Skin of body (tissue), 2 donors: ENCODE data around the gene SERINC5. TPM values are rescaled to one million over a fixed set of nuclear protein-coding genes. Genes with fewer than 3 reads are reported as not detected.
"Not testable (repeated sequence)": the region's sequence is repeated elsewhere in the genome, so short reads cannot be mapped to it uniquely, and the experiment has no call there.

Source experiments
- DNase-seq: peaks from one replicate; lab custom pipeline; 2025; lab: John Stamatoyannopoulos, UW
- total RNA-seq: library from RNA; depleted of rRNA; stranded (reverse); fragments of >200 nt; gene quantifications from one replicate; pipeline ENCODE4 v1.2.3, GENCODE V29; 2014

SERINC5 gene
- total RNA-seq, 1 donor from 2014 or later = 41.2 TPM

DNA sequence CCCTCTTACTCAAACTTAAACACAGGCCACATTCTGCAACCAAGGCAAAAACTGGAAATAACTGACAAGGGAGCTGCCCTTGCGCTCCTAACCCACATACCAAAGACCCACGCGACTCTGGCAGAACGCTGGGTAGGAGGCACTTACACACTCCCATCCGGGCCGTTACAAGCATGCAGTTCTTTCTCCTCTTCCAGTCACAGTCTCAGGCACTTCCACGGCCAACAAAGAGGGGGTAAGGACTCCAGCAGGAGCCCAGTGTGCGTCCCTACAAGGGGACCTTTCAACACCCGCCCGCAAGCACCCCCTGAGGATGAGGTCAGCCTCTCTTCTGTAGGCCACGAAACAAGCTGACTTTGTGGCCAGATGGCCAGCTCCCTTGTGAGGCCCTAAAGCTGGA, 57.4 kb downstream of the SERINC5 start:
- no peak for DNase-seq

DNA sequence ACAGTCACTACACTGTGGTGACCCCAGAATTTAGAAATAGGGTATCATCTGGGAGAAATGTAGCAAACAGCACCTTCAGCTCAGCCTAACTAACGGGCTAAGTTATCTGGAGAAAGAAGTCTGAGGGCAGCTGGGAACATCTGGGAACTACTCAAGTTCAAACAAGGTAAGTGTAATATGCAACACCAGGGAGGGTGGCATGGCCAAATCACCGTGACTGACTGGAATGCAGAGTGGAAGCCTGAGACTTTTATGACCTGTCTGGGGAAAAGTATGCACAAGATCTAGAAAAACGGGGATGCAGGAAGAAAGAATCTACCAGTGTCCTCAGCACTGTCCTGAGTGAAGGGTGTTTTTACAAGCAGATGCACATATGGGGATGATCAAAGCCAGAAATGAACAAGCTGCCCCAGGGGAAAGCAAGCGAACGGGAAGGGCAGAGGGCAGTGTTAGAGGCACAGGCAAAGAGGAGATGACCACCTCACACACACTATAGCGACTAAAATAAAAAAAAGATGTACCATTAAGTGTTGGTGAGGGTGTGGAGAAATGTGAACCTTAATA, 59.9 kb downstream of the SERINC5 start:
- DNase-seq = no peak

DNA sequence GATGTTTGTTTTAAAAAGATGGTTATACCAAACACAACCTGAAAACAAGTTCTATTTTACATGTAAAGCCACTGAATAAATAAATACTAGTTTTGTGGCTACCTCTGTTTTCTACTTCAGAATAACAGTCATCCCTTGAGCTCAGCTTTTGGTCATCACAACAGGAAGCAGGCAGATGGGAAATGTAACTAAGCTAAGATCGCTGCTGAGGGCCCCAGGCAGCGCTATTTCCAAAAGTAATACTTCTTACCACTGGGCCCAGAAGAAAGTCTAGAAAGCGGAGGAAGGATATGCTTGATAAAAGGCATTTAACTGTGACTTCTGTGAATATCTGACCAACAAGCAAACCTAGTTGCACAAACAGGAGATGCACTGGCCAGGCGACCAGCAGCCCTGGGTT, 61.4 kb downstream of the SERINC5 start:
- DNase-seq = no peak

DNA sequence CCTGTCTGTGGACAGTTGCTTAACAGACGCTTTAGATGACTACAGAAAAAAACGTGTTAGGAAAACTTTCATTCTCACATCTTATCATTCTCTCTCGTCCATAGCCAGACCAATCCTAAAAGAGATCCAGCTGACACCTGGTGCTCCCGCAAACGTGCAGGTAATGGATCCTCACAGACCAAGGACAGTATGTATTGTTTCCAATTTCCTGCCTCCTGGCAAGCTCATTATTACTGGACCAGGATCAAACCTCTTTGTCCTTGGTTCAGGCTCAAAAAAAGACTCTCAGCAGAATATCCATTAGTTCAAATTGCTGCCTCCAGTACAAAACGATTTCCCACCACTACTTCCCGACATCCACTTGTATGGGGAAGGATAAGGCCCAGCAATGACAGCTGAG, 62.4 kb downstream of the SERINC5 start:
- no peak for DNase-seq

DNA sequence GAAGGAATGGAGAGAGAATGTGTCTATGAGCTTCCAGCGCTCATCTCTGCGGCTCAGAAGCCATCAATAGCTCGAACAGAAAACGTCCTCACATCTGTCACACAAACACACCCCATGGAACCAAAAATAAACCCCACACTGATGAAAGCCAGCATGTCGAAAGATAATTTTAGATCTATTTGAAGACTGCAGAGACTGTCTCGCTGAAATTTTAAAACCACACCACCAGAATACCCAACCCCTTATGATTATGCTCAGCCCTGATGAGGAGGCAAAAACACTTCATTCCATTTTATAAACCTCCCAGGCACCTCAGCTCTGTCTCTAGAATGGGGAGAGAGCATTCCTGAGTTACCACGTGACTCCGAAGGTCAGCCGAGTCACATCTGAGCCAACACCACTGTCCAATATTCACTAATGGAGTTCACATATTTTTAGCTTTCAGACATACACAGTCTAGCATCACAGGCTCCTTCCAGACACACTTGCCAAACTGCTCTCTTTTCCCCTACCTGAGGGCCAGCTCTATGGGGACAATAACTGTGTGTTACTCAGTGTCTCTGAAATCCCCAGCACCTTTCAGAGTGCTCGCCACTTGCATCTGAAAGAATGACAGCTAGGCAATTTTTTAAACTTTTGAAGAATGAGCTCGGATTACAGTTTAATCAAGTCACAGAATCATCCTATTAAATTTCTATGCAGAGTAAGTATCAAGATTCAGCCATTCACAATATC, 63.2 kb downstream of the SERINC5 start:
- peak; percentile 51 for DNase-seq

DNA sequence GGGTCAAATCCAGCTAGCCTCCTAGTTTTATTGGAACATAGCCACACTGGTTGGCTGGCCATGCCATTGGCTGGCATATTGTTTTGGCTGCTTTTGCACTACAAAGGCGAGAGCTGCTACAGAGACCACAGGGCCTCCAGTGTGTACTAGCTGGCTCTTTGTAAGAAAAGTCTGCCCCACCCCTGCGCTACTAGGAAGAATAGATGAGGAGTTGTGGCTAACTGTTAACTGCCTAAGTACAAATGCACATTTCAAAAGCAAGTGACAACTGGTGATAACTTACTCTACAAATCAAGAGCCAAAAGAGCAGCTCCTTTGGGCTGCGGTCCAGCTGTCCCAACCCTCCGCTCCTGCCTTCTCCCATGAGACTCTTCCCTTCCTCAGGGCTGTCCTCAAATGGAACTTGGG, 63.9 kb downstream of the SERINC5 start:
- peak; percentile 50 for DNase-seq

DNA sequence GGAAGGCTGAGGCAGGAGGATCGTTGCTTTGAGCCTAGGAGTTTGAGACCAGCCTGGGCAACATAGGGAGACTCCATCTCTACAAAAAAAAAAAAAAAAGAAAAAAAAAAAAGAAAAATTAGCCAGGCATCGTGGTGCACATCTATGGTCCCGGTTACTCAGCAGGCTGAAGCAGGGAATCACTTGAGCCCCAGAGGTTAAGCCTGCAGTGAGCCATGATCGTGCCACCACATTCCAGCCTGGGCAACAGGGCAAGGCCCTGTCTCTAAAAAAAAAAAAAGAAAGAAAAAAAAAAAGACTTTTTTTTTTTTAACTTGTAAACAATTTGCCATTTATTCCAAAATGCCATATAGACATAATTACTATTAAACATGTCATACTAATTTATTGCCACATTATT, 64.5 kb downstream of the SERINC5 start:
- DNase-seq = no peak

DNA sequence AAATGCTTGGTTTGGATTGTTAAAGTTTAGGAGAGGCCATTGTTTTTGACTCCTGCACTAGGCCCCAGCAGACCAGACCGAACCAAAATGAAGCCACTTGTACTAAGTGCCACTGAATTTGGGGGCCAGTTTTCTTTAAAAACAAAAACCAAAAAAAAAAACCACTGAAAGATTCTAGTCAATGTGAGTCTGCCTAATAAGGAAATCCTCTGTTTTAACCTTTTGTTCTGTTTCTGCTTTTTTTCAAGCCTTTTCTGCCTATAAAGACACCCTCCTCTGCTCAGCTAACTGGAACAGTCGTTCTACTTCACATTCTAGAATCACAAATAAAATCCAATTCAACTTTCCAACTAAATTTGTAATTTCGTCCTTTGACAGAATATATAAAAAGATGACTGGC, 64.9 kb downstream of the SERINC5 start:
- no peak for DNase-seq

DNA sequence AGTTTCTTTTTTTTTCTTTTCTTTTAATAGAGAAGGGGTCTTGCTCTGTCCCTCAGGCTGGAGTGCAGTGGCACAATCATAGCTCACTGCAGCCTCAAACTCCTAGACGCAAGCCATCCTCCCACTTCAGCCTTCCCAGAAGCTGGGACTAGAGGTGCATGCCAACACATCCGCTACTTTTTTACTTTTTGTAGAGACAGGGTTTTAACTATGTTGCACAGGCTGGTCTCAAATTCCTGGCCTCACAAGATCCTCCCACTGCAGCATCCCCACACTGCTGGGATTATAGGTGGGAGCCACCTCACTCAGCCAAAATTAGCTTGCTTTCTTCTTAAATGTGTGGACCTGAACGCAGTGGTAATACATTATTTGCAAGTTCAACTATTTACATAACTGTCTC, 66.1 kb downstream of the SERINC5 start:
- no peak for DNase-seq

DNA sequence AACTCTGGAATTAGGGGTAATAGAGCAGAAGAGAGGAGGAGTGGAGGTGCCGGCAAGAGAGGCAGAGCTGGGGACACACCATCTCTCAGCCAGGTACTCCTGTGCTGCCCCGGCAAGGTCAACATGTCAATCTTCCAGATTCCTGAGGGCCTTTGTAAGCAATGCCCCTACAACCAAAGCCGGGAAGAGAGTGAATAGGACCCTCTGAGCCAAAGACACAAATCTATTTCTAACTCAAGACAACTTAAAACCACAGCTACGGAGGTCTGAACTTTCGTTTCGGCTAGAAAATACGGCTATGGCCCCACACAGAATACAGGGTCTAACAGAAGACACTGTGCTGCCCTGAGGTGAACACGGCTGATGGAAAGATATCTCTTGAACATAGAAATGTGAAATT, 66.6 kb downstream of the SERINC5 start:
- no peak for DNase-seq

DNA sequence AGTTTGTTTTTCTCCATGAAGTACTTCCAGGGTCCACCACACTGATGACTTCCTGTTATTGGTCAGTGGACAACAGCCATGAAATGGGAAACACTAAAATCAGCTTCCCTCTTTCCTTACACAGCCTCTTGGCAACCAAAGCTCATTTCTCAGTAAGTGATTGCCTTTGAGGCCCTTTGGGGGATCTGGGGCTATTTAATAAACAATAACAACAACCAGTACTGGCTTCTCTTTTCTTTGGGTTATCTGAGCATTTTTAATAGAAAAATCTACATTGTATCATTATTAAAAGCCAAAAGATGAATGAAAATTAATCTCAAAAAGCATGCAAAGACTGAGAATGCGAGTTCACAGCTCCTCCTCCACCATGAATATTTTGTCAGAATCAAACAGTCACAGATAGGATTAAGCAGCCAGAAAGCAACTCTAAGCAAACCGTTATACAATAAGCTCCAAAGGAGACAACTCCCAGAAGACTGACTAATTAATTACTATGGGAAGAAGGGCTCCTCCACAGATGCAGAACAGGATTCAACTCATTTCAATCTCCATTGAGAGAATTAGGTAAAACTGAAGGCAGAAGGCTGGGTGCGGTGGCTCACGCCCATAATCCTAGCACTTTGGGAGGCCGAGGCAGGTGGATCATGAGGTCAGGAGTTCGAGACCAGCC, 68.3 kb downstream of the SERINC5 start:
- DNase-seq = peak; percentile 35

DNA sequence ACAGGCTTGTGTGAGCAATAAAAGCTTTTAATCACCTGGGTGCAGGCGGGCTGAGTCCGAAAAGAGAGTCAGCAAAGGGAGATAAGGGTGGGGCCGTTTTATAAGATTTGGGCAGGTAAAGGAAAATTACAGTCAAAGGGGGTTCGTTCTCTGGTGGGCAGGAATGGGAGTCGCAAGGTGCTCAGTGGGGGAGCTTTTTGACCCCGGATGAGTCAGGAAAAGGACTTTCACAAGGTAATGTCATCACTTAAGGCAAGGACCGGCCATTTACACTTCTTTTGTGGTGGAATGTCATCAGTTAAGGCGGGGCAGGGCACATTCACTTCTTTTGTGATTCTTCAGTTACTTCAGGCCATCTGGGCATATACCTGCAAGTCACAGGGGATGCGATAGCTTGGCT, 70.3 kb downstream of the SERINC5 start:
- not testable (repeated sequence) for DNase-seq

DNA sequence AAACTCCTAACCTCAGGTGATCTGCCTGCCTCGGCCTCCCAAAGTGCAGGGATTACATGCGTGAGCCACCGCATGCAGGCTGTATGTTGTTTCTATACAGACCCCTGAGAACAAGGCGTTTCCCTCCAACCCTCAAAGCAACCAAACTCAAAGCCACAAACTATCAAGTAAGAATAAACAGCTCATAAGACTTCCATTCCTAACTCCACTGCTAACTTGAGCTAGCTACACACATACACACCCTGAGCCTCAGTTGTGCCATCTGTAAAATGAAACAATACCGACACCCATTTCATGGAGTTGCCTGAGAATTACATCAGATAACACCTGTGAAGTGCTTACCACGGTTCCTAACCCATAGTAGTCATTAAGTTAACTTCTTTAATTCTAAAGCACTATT, 70.8 kb downstream of the SERINC5 start:
- no peak for DNase-seq

DNA sequence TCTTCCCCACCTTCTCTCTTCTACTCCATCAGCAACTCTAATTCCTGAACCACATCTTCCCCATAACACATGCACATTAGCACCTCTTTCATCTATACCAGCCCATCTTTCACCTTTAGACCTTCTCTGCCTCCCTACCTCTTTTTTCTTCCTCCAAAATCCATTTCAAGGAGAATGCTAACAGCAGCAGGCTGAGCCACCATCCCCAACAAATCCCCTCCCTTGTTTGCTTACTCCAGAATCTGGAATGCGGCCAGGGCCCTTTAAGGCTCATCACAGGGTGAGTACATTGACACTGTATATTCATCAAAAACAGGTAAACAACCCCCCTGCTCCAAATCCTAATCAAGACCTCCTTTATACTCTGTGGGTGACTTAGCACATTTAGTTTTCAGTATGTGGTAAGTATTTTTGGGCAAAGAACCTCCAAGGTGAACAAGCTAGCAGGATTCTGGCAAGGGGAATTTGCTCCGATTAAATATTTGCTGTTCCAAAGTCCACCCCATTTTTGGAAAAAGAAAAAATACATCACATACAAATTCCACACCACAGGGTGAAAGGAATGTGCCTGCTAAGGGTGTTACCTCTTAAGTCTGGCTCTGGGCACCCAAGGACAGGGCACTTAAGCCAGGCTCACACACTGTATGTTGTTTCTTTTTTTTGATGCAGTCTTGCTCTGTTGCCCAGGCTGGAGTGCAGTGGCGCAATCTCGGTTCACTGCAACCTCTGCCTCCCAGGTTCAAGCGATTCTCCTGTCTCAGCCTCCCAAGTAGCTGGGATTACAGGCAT, 71.4 kb downstream of the SERINC5 start:
- no peak for DNase-seq

DNA sequence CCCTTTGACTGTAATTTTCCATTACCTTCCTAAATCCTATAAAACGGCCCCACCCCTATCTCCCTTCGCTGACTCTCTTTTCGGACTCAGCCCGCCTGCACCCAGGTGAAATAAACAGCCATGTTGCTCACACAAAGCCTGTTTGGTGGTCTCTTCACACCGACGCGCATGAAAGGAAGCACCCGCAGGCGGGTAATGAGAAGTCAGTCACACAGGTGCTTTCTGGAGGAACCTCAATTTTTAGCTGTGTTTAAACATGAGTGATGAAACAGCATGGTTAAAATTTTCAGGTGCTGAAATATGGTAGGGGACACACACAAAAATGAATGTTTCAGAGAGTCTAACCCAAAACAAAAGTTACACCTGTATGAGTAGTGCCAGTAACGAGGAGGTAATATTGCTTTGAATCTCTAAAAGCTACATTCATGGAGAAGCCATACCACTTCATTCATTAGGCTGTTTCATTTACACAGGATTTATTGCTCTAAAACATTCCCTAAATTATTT, 72.1 kb downstream of the SERINC5 start:
- DNase-seq = not testable (repeated sequence)

DNA sequence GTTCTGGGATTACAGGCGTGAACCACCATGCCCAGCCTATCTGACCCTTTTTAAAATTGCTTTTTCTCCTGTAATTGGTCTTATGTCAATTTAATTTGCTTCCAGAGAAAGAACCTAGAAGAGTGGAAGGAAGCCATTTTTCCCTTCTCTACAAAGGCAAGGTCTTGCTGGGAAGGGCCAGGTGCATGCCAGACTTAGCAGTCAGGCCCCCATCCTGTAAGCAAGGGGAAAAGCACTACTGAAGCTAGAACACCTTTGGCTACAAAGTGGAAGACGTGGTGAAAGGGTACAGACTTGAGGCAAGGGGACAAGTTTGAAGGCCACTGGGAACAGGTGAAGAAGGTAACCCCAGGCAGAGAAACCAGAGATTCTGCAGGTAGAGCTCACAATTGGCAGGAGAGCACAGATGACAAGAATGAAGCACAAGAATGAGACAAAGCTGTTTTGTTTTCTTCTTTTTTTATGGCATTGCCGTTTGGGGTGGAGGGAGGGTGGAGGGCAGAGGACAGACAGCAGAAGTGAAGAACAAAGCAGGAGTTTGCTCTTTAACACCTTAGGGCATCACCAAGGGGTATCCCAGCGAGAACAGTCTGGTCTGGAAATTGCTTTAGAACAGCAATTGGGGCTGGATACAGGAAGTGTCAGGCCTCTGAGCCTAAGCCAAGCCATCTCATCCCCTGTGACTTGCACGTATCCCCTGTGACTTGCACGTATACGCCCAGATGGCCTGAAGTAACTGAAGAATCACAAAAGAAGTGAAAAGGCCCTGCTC, 72.9 kb downstream of the SERINC5 start:
- DNase-seq = no peak

DNA sequence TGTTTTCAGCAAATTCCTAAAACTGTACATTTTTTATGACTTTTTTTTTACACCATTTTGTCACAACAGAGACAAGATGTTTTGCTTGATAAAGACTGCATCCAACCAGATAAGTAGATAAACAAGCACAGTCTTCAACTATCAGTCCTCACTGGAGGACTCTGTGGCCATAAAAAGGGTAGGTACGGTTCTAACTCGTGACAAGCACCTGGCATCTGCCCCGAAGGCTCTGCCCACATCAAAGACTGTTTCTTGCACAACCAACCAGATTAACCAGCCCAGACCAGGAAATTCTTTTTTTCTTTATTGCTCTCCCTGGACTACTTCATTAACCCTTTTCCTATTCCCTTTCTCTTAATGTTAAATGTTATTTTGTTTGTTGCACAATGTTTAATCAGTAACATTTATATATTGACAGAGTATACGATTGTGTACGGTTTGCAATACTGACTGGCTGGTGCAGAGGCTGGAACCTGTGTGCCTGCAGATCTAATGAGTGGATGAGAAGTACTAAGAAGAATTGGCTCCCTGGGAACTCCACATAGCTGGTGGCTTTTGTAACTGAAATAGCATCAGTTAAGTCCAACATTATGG, 74.1 kb downstream of the SERINC5 start:
- no peak for DNase-seq

DNA sequence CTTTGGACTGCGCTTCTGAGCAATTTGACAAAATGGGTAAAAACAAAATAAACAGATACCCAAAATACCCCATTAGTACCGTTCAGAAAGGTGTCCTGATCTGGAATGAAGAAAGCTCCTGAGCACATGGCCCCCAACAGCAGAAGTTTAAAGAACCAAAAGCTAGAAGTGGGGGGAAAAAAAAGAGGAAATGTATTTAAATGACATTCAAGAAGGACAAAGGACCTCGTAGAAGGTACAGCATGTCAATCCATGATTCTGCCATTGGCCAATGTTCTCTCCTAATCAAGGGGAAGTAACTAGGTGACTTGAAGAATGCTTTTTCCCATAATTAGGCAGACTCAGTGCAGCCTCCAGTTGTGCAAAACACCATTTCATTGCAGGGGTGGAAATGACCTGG, 78.6 kb downstream of the SERINC5 start:
- no peak for DNase-seq

DNA sequence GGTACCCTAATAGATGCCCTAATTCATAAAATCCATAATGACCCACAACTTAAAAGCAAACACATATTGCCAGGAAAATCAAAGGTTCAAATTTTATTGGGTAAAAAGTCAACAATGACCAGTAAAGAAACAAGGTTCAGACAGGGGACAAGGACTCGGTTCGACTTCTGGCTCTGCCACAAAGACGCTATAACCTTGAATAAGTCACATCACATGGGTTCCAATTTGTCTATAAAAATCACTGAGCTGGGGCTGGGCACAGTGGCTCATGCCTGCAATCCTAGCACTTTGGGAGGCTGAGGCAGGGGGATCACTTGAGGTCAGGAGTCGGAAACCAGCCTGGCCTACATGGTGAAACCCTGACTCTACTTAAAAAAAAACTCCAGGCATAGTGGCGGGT, 80.5 kb downstream of the SERINC5 start:
- DNase-seq = no peak

DNA sequence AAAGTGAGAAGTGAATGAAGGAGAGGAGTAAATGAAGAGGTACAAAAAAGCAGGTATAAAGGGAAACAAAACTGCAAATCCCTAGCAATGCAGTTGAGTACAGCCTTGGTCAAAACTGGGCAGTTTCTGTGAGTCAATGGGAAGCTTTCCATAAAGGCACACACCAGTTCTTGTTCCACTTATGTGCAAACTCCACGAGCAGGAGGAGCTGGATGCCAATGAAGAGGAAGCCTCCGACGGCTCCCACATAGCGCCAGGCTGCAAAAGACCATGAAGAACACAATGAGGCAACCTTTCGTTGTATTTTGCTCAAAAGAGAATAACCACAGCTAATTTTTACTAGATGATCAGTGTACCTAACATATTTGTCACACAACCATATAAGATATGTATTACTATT, 81.1 kb downstream of the SERINC5 start:
- no peak for DNase-seq
